Glomerular visceral epithelial cell (primary cell): ENCODE results near the gene DOCK7.
A peak's percentile ranks its signal among the peaks of the same experiment; 100 is the strongest.

Source experiments
- DNase-seq: peaks from one replicate; pipeline ENCODE4 v3.0.0-alpha.2; 2016; ENCODE audit errors: extremely low spot score

The DOCK7 gene

DNA sequence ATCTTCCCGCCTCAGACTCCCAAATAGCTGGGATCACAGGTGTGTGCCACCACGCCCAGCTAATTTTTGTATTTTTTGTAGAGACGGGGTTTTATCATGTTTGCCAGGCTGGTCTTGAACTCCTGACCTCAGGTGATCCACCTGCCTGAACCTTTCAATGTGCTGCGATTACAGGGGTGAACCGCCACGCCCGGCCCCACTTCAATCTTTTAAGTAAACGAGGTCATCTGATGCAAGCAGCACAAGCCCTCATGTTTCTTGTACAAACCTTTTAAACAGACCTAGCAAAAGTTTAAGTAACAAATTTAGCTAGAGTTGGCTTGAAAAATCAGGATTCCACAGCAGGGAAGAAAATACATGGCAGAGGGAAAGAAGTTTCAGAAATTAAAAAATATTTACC is 272.5 kb downstream of the DOCK7 start:
- DNase-seq, result no peak

DNA sequence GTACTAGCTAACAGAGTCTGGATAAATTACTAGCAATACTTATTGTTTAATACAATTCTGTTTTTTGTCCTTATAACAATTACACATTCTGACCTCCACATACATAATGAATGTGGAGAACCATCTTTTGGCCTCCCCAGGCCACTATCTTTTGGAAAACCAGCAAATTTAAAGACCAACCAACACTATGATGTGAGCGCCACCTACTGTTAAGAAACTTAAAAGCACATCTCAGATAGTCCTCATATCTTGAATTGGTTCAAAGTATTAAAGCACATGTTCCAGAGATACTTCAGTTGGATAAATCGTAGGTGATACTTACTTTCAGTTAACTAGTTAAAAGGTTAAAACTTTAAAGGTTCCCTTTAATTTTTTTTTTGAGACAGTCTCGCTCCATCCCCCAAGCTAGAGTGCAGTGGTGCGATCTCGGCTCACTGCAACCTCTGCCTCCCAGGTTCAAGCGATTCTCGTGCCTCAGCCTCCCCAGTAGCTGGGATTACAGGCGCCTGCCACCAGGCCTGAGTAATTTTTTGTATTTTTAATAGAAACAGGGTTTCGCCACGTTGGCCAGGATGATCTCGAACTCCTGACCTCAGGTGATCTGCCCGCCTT is 280.7 kb downstream of the DOCK7 start:
- DNase-seq, result peak; percentile 54

DNA sequence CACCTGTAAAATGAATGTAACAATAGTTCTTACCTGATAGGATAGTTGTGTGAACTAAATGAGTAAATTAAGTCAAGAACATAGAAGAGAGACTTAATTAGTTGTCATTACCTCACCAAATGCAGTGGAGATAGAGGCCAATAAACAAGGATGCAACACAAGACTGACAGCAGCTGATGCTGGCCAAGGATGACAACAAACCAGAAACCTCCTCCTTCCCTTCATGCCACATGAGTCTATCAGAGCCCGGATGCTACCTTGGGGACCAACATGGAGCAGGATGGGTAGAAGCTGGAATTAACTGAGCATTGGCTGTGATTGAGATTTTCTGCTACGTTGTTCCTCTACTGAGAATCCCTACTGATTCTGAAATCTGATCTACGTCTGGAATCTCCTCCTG is 281.6 kb downstream of the DOCK7 start:
- DNase-seq, result no peak

DNA sequence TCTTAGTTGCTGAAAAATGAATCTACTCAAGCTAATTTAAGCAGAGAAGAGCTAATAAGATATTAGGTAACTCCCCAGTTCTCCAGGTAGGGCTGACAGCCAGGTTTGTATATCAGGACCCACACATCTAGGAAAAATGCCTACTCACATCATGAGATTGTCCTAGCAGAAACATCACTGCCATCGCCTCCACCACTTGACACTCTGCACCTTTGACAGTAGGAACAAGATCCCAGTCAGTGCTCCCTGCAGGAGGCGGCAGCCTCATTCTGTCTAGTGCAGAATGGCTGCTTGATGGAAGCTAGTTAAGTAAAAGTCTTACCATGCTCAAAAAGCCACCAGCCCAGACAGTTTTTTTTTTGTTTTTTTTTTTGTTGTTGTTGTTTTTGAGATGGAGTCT is 282.9 kb downstream of the DOCK7 start:
- DNase-seq, result no peak
